NCI-H2029 (cell line): ENCODE measurements around the gene ERVFRD-1.
"Not testable (repeated sequence)": the region's sequence is repeated elsewhere in the genome, so short reads cannot be mapped to it uniquely, and the experiment has no call there.

ENCODE experiments used
- DNase-seq: peaks from one replicate; lab custom pipeline; 2025; lab: John Stamatoyannopoulos, UW

The ERVFRD-1 gene

GRCh38 chr6:11091141-11091540 is 20.4 kb downstream of the ERVFRD-1 start:
- DNase-seq: not testable (repeated sequence)

- DNase-seq: no peak
These were observed 21.8 kb downstream of the ERVFRD-1 start for GRCh38 chr6:11089695-11090094.

GRCh38 chr6:11087141-11087812 is 24.2 kb downstream of the ERVFRD-1 start:
- DNase-seq: not testable (repeated sequence)

GRCh38 chr6:11085758-11086435 is 25.6 kb downstream of the ERVFRD-1 start:
- DNase-seq: no peak

- DNase-seq: no peak
These were observed 27.6 kb downstream of the ERVFRD-1 start for GRCh38 chr6:11083956-11084355.

GRCh38 chr6:11083491-11083890 is 28.0 kb downstream of the ERVFRD-1 start:
- DNase-seq: no peak

GRCh38 chr6:11080296-11080695 is 31.2 kb downstream of the ERVFRD-1 start:
- no peak for DNase-seq

- no peak for DNase-seq
These were observed 33.3 kb downstream of the ERVFRD-1 start for GRCh38 chr6:11078266-11078665.

- no peak for DNase-seq
These were observed 35.0 kb downstream of the ERVFRD-1 start for GRCh38 chr6:11076540-11076939.

GRCh38 chr6:11072101-11072500 is 39.4 kb downstream of the ERVFRD-1 start:
- DNase-seq: no peak

- no peak for DNase-seq
These were observed 41.8 kb downstream of the ERVFRD-1 start for GRCh38 chr6:11069760-11070159.

- DNase-seq: peak; percentile 81
These were observed 44.2 kb downstream of the ERVFRD-1 start for GRCh38 chr6:11067348-11067747.

GRCh38 chr6:11066505-11067347 is 44.8 kb downstream of the ERVFRD-1 start:
- no peak for DNase-seq

GRCh38 chr6:11065436-11066202 is 45.9 kb downstream of the ERVFRD-1 start:
- DNase-seq: no peak

GRCh38 chr6:11064836-11065235 is 46.7 kb downstream of the ERVFRD-1 start:
- DNase-seq: no peak

GRCh38 chr6:11062715-11063114 is 48.8 kb downstream of the ERVFRD-1 start:
- DNase-seq: no peak

- DNase-seq: no peak
These were observed 49.4 kb downstream of the ERVFRD-1 start for GRCh38 chr6:11062083-11062482.

- DNase-seq: no peak
These were observed 53.1 kb downstream of the ERVFRD-1 start for GRCh38 chr6:11058406-11058805.

GRCh38 chr6:11056871-11057270 is 54.7 kb downstream of the ERVFRD-1 start:
- no peak for DNase-seq

- DNase-seq: no peak
These were observed 56.3 kb downstream of the ERVFRD-1 start for GRCh38 chr6:11055127-11055627.

GRCh38 chr6:11054722-11055121 is 56.8 kb downstream of the ERVFRD-1 start:
- DNase-seq: no peak

- no peak for DNase-seq
These were observed 58.2 kb downstream of the ERVFRD-1 start for GRCh38 chr6:11053307-11053706.
